Nucleus accumbens (tissue), 56 donors: ENCODE data around the gene TMEM121B.
"Not testable (repeated sequence)": the region's sequence is repeated elsewhere in the genome, so short reads cannot be mapped to it uniquely, and the experiment has no call there.

ENCODE experiments used
- DNase-seq, 56 donors: peaks; one replicate each; lab custom pipeline; 2025; lab: John Stamatoyannopoulos, UW

The TMEM121B gene

DNA sequence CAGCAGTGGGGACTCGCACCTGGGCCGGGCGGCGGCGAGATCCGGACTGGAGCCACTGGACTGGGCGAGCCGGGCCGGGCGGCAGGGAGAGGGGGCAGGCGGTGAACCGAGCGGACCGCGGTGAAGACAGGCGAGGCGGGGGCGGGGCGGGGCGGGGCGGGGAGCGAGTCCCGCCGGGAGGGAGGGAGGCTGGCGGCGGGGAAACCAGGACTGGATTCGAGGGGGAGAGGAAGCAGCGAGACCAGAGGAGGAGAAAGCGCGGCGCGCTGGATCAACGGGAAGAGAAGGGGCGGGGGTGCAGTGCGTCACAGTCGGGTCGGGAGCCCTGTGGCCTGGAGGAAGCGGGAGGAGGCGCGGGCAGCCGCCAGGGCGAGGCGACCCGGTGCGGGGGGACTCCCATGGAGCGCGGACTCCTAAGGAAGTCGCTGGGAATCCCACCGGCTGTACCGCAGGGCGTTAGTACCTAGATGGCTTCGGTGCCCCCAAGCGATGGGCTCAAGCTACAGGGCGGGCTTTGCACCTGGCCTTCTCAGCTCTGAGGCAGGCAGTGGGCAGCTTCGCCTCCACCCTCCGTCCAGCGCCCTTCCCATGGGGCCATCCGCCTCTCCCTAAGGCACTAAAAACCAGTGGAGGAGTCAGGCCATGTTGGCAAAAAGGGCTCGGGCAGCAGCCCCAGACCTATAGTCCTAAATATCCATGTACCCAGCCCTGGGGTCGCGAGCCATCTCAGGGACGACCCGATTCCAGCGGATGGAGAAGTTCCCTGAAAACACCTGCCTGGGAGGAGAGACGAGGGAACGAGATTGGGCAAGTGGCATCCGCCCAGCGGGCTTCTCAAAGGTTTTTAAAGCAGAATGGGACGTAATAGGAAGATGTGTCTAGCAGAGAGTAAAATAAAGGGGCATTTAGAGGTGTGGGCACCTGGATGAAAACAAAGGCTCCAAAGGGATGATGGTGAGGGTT is at the start of gene TMEM121B:
Gene TMEM121B (minus strand): TSS at position 128 of the 963 bp plus-strand sequence. CDS start 233 bp downstream, outside the sequence.
- DNase-seq, result peak in 52 of 56 donors; percentile 10 to 88 (median 65)

DNA sequence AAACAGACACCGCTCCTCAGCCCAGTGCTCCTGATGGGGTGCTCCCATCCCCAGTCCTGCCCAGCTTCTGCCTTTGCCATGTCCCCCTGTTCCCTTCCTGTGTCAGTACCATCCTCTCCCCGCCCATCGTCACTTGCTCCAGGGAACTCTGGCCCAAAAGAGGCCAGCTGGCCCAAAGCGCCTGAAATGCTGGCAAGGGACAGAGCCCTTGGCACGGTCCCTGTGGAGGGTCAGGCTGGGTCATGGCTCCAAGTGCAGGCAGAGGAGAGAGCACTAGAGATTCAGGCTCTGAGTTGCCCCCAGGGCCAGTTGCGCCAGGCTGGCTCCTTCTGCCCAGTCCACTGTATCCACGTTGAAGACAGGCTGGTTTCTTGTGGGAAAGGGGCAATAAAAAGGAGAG is 46.3 kb upstream of the TMEM121B start:
- peak in 36 of 56 donors; percentile 1 to 57 (median 16) for DNase-seq

DNA sequence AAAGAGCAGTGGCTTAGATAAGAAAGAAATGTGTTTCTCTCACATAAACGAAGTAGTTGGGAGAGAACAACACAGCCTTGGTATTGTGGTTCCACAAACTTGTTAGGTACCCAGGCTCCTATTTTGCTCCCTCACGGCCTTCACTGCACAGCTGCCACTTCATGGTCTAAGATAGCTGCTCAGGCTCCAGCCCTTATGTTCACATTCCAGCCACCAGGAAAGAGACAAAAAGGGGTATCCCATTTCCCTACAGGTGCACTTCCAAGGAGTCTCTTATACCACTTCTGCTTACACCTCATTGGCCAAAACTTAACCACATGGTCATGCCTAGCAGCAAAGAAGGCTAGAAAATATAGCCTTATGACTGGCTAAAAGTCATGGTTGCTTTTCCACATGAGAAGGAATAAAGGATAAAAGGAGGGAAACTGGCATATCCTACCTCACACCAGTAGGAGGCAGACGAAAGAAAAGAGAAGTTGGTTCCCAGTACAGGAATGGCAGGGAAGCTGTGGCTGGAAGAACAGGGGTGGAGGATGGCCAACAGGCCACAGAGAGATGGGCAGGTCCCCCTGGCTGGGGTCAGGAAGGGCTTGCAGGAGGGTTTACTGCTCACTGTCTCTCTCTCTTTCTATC is 43.3 kb upstream of the TMEM121B start:
- no peak for DNase-seq

DNA sequence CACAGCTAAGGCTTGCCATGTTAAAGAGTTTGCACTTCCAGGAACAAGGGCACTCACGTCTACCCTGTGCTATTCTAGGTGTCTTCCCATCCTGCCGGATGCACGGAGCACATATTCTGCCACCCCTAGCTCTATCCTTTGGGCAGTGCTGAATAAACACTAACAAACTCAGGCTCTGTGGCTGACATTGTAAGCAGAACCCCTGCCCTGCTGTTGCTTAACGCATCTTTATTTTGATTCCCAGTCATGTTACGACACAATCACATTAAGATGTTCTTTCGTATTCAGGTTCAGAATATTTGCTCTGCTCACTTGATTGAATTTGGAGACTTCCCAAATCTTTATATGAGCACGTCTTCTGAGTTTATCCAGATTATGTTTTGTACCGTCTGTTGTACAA is 41.6 kb upstream of the TMEM121B start:
- no peak for DNase-seq

DNA sequence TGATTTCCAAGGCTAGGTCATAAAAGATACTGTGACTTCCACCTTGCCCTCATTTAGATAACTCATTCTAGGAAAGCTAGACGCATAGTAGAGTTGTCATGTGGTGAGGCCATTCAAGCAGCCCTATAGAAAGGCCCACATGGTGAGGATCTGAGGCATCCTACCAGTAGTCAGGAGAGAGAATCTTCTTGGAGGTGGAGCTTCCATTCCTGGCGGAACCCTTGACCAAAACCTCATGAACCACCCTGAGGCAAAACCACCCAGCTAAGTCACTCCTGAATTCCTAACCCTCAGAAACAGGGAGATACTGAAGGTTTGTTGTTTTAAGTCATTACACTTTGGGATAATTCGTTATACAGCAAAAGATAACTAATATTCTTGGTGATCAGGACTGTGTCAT is 40.8 kb upstream of the TMEM121B start:
- no peak for DNase-seq

DNA sequence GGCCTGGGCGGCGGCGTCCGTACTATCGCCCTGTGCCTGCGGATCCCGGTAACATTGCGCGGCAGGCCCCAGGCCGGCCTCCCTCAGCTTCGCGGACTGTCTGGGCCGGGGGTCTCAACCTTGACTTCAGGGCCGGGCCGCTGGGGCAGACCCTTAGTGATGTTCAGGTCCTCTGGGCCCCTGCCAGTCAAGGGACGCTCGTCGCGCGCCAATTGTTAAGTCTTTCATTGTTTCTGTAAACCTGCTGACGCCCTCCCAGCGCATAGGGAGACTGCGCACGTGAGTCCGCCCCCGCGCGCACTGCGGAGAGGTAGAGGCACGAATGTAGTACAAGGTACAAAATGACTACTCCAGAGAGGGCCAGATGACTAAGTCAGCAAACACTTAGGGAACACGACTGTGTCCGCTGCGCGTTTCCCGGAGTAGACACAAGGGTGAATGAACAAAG is 38.4 kb upstream of the TMEM121B start:
- DNase-seq, result peak in 44 of 56 donors; percentile 29 to 82 (median 62)

DNA sequence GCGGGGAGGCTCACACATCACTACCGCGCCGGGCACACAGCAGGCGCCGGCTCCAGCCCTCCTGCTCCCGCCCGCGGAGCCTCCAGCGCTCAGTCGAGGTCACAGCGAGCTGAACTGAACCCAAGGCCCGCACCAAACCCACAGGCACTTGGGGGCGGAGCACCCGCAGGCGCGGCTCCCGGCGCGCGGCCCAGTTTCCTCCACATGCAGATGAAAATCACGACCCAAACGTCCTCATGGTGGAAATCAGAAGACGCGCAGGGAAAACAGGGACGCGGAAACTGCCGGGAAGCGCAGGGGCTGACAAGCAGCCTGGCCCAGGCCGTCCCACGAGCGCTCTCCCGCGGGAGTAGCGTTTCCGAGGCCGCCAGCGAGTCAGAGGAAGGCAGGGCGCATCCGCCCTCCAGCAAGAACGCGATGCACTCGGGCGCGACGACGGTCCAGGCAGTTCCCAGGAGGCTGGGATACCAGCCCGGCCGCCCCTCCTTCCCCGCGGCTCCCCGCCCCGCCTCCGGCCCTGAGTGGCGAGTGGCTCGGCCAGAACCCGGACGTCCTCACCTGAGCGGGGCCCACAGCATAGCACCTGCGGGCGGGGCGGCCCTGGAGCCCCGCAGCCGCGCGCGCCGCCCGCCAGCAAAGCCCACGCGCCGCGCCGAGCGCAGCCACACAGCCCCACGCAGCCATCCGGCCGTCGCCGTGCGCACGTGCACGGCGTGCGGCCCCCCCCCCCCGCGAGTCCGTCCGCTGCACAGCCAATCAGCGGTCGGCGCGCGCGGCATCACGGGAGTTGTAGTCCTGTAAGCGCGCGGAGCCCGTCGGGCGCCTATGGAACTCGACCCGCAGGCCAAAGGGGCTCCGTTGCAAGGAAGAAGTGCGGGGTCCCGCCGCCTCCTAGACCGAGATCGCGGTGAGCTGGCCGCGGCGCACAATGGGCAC is 37.7 kb upstream of the TMEM121B start, which contains the start of gene HDHD5:
Gene HDHD5 (minus strand): TSS at position 710 of the 936 bp plus-strand sequence. CDS start 26 bp downstream, at position 684.
- DNase-seq, result peak; percentile 23 to 93 (median 84)

DNA sequence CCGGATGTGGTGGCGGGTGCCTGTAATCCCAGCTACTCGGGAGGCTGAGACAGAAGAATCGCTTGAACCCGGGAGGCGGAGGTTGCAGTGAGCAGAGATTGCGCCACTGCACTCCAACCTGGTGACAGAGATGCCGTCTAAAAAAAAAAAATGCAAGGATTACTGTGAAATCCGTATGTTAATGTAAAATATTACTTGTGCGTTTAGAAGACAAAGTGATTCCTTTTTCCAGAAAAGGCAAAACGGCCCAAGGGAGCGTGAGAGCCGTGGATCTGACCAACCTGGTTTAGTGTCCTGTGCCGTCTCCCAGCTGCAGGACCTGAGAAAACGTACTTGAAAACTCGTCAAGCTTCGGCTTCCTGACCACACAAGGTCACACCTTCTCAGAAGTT is 37.0 kb upstream of the TMEM121B start:
- no peak for DNase-seq

DNA sequence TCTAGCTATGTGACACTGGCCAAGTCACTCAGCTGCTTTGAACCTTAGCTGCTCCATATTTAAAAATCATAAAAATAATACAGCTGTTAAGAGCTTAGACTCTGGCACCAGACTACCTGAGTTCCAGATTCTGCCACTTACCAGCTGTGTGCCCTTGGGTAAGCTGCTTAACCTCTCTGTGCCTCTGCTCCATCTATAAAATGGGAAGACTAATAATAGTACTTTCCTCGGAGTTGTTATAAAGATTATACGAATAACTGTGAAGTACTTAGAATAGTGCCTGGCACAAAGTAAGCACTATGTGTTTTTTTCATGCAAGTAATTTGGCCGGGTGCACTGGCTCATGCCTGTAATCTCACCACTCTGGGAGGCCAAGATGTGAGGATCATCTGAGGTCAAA is 36.6 kb upstream of the TMEM121B start:
- no peak for DNase-seq

DNA sequence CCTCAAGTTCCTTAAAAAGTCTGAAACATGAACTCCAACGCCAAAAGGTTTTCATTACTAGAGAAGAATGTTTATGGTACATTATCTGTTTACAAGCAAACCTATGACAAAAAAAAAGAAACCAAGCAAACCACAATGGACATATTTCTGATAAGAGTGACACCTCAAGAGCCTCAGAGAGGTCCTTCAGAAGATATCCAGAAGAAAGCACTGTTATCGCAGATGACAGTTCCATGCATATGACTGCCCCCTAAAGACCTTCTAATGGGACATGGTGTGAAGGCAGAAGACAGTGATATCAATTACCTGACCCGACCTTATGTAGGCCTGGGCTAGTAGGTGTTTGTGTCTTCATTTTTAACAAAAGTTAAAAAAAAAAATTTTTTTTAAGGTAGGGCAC is 34.8 kb upstream of the TMEM121B start:
- no peak for DNase-seq

DNA sequence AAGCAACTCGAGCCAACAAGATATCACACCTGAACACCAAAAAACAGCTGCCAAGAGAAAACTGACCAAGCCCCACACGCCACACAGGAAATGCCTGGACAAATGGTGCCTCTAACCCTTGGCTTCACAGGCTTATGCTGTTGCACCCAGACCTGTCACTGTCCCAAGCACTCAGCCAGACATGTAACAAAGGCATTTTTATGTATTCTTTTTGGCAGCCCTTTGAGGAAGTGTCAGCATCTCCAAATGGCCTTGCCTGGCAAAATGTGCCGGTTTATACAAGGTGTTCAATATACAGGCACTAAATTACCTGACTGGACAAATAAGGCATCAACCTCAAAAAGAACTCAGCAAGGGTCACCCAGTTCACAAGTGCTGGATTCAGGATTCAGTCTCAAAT is 31.8 kb upstream of the TMEM121B start:
- DNase-seq, result no peak

DNA sequence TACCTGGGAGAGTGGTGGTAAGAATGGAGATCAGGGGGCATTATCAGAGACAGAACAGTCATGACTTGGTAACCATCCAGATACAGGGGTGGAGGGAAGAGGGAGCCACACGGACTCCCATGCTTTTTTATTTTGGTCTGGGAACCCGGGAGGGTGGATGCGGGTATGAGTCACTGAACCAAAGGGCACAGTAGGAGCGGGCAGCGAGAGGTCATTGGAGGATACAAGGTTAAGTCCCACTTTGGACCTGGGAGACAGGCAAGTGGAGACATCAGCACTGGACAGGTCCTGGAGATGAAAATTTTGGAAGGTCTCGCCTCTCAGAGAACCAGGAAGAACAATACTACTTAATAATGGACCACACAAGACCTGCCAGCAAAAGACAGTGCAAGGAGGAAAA is 31.2 kb upstream of the TMEM121B start:
- DNase-seq, result no peak

DNA sequence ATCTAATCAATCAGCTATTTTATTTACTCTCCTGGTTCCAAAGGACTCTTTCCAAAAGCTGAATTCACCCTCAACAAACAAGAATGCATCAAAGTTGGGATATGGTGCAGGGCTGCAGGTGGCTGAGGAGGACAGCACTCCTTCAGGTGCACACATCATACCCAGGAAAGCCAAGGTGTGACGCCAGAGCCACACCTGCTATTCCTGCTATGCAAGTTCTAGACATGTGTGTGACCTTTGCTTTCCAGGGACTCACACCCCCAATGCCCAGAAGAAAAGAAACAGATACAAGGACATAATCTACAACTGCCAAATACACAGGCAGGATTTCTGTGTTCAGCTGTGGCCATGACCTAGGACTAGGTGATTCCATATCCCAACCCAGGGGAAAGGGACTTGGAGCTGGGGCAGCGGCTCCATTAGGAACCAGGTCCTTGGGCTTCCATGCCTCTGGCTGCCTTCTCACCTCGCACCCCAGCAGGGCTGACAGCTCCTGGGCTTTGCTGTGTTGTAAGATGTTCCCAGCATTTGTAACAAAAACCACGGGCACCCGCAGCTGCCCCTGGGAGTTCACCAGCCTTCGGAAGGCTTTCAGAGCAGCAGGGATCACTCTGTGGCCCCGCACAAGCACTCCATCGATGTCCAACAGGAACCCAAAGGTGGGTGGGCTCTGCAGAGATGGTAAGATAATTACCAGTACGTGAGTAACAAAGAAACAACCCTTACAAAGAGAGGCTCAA is 28.1 kb upstream of the TMEM121B start:
- DNase-seq, result no peak

DNA sequence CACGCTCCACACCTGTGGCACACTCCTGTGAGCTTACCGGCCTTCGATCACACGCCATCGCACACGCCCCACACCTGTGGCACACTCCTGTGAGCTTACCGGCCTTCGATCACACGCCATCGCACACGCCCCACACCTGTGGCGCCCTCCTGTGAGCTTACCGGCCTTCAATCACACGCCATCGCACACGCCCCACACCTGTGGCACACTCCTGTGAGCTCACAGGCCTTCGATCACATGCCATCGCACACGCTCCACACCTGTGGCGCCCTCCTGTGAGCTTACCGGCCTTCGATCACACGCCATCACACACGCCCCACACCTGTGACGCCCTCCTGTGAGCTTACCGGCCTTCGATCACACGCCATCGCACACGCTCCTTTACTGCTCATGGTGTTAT is 26.3 kb upstream of the TMEM121B start:
- not testable (repeated sequence) for DNase-seq

DNA sequence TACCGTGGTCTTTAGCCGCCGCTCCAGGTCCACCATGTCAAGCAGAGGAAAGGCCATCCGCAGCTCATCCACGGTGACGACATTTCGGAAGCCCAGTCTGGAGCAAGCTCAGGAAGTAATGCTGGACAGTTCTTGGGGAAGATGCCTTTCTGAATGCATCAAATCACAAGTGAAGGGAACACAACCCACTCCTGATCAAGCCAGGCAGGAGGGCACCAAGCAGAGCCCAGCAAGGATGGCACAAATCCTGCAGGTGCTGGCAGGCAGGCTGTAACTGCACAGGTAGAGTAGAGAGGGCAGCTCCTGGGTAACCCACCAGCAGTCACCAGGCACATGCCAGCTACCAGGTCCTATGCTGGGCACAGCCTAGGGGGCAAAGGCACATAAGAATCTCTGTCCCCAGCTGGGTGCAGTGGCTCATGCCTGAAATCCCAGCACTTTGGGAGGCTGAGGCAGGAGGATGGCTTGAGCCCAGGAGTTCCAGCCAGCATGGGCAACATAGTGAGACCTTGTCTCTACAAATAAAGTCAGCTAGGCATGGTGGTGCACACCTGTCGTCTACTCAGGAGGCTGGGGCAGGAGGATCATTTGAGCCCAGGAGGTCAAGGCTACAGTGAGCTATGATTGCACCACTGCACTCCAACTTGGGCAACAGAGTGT is 24.0 kb upstream of the TMEM121B start:
- DNase-seq, result no peak

DNA sequence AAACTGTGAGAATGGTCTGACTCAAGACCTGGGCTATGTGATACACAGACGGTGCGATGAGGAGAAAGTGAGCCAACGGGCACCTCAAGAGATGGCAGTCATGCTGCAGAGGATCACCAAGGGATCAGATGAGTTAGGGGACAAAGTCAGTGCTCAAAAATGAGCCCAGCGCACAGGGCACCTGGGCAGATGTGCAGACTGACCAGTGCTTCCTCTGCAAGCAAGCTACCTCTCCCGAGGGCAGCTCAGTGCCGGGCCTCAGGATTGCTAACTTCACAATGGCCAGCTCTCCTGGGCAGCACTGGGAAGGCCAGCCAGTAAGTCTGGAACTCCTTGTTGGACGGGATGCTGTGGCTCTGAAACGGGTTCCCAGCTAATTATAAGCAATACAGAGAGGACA is 22.7 kb upstream of the TMEM121B start:
- DNase-seq, result no peak

DNA sequence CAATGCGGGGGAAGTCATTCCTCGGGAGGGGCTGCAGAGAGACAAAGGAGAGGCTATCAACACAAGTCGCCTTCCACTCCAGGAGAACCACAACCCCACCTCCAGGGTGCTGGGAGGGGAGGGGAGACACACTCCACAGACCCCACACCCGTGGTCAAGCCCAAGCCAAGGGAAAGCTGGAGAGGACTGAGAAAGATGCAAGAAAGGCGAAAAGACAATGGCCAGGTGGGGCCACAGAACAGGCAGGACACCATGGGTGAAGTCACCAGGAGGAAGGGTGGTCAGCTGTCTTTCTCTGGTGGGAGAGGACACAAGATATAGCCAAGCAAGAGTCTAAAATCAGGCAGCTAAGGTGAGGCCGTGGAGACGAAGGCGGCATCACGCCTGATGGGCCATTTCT is 21.9 kb upstream of the TMEM121B start:
- no peak for DNase-seq

DNA sequence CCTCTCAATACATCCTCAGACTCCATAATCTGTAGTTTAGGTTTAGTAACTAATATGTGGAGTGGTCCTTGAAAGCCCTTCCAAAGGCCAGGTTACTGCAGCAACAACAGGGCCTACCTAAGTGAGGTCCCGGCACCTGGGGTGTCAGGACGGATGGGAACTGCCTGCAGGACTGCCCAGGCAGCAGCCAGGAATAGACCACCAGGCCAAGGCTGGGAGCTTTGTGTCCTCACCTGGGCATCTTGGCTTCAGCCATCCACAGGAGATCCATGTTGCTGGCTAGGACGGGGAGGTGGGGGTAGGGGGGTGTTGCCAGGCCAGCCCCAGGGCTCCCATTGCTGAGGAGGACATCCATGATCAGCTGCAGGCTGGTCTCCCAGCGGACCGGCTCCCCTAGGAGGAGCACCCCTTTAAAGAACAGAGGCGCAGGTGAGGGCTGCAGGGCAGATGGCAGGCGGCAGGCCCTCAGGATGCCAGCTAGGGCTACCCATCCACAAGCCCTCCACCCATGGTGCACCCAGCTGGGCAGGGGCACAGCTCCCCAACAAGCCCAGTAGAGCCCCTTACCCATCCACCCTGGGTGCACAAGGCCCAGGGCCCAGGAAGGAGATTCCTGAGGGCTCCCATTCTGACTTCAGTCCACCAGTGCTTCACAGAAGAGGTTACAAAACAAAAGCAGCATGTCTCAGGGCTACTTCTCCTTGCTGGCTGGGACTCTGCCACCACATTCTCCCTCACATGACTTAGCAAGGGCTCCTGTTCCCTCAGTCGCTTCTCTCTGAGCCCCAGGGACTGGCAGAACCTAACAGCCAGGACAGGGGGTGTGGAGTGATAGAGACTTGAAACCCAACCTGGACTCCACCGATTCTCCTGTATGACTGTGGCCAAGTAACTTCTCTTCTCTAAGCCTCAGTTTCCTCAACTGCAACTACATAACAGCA is 19.9 kb upstream of the TMEM121B start:
- DNase-seq, result no peak
